ENCODE results near the gene SGMS1.

DNA sequence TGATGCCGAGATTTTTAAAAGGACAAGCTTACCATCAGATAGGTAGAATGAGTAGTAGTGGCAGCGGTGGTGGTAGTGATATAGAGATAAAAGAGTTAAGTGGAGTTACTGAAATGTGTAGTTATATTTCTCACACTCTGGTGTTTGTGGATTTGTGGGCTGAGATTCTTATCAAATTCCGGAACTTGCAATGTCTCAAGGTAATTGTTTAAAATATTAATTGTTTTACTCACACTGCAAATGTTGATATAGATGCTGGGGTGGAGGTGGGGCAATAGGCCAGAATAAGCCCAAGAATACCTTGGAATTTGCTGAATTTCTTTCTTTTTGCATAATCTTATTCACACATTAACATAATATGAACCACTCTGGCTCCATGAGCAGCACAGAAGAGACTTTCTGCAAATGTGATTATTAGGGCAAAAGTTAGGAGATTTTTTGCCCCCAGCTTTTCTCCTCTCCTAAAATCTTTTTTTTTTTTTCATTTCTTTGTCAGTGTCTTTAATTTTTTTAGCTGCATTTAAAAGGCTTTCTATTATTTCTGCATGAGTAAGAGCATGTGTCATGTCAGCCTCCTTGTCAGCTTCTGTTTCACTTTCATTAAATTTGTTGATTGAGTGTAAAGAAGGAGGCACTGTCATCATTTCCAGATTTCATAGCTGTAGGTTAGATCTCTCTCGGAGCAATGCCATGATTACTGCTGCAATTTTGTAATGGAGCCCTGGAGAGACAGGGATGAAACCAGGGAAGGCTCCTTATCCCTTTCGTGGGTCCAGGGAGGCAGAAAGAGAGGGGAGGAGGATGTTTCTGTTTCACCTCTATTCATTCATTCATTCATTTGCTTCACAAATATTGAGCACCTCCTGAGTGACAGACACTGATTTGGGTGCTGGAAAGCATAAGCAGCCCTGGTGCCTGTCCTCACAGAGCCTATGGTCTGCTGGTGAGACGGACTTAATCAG is 13.1 kb upstream of the SGMS1 start:
- TF ChIP-seq CTCF (IDR thresholded peaks at IDR 0.05) (no peak), EZH2 (IDR thresholded peaks at IDR 0.05; ENCODE audit: borderline replicate concordance, insufficient read depth, low read depth, low read length, poor library complexity, severe bottlenecking) (no peak)
